Measurements from ENCODE around the gene RNU7-1. TPM values are rescaled to one million over a fixed set of nuclear protein-coding genes. Genes with fewer than 3 reads are reported as not detected.
A peak's percentile ranks its signal among the peaks of the same experiment; 100 is the strongest.

The RNU7-1 gene
- total and polyA plus RNA-seq, 2 experiments from 2014 or later = not detected

- in situ Hi-C loops (cut with MboI) = no loop called here
- WGBS, 2 experiments (ENCODE audit: low coverage in 1 of 2, low lambda C conversion rate in 2 of 2, missing lambda C conversion rate in 2 of 2) = 85 to 90% methylated on average over 7 to 11 of the region's 11 CpGs
These were observed 27.0 kb upstream of the RNU7-1 start for GRCh38 chr12:6916426-6917200.

GRCh38 chr12:6917491-6918231 is 26.0 kb upstream of the RNU7-1 start:
- Histone ChIP-seq H2AFZ (no peak overlapping the region), H3K4me1 (ENCODE audit: insufficient read depth) (peaks cover 10% of the 10 kb centered on the region; the same call in 1 of the 2 replicates), H3K9ac (no peak overlapping the region), H3K36me3 (ENCODE audit: low read depth) (no peaks in the 10 kb centered on the region), H3K9me2 (ENCODE audit: insufficient read depth) (no peaks in the 10 kb centered on the region), H3K9me3 (ENCODE audit: low read depth) (no peaks in the 10 kb centered on the region), H3K4me2 (ENCODE audit: unreplicated experiment) (no peak overlapping the region), H3K79me2 (ENCODE audit: insufficient read depth) (peaks cover 11% of the 10 kb centered on the region; the same call in 1 of the 2 replicates), H3K27ac (no peak overlapping the region), H3K4me3 (no peak overlapping the region), H4K20me1 (ENCODE audit: insufficient read depth) (no peaks in the 10 kb centered on the region), H3F3A (ENCODE audit: insufficient read depth) (no peaks in the 10 kb centered on the region), H3K27me3 (replicated peaks; ENCODE audit: insufficient read depth) (no peaks in the 10 kb centered on the region)
- WGBS, 2 experiments (ENCODE audit: low coverage in 1 of 2, low lambda C conversion rate in 2 of 2, missing lambda C conversion rate in 2 of 2) = 73 to 77% methylated on average over 10 to 14 of the region's 14 CpGs
- in situ Hi-C loops (cut with MboI) = no loop called here
- peak; percentile 51 for DNase-seq
- TF ChIP-seq EZH2phosphoT487 (IDR thresholded peaks at IDR 0.05; ENCODE audit: insufficient read depth, low read depth) (no peak), EZH2 (IDR thresholded peaks at IDR 0.05; ENCODE audit: insufficient read depth, poor library complexity, severe bottlenecking) (no peak)

More at GRCh38 chr12:6916426-6917200, 27.0 kb upstream of the RNU7-1 start:
- H3K27ac ChIP-seq = no peak overlapping the region
- H3K79me2 ChIP-seq (ENCODE audit: insufficient read depth) = peaks cover 11% of the 10 kb centered on the region; the same call in 1 of the 2 replicates
- H3K27me3 ChIP-seq (replicated peaks; ENCODE audit: insufficient read depth) = no peaks in the 10 kb centered on the region
- DNase-seq = no peak
- H3K9me3 ChIP-seq (ENCODE audit: low read depth) = no peaks in the 10 kb centered on the region
- no peak overlapping the region for H3K9ac ChIP-seq
- H3K4me3 ChIP-seq = no peak overlapping the region
- H3F3A ChIP-seq (ENCODE audit: insufficient read depth) = no peaks in the 10 kb centered on the region
- no peak overlapping the region for H2AFZ ChIP-seq
- no peaks in the 10 kb centered on the region for H3K36me3 ChIP-seq (ENCODE audit: low read depth)
- H3K4me2 ChIP-seq (ENCODE audit: unreplicated experiment) = no peak overlapping the region
- TF ChIP-seq EZH2 (IDR thresholded peaks at IDR 0.05; ENCODE audit: insufficient read depth, poor library complexity, severe bottlenecking) (no peak), EZH2phosphoT487 (IDR thresholded peaks at IDR 0.05; ENCODE audit: insufficient read depth, low read depth) (no peak)
- no peaks in the 10 kb centered on the region for H3K9me2 ChIP-seq (ENCODE audit: insufficient read depth)
- peaks cover 10% of the 10 kb centered on the region; the same call in 1 of the 2 replicates for H3K4me1 ChIP-seq (ENCODE audit: insufficient read depth)
- H4K20me1 ChIP-seq (ENCODE audit: insufficient read depth) = no peaks in the 10 kb centered on the region

DNA sequence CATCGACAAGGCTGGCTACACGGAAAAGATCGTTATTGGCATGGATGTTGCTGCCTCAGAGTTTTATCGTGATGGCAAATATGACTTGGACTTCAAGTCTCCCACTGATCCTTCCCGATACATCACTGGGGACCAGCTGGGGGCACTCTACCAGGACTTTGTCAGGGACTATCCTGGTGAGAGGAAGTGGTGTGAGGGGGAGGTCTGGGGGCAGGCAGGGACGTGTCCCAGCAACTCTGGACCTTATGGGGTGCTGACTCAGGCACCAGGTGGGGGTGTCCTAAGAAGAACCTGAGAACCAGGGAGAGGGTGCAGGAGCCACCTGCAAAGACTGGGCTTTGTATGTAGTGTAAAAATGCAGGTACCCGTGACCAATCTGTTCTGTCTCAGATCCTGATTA is 24.0 kb upstream of the RNU7-1 start:
- H2AFZ ChIP-seq = no peak overlapping the region
- H3K9me2 ChIP-seq (ENCODE audit: insufficient read depth) = no peaks in the 10 kb centered on the region
- no peaks in the 10 kb centered on the region for H3K27me3 ChIP-seq (replicated peaks; ENCODE audit: insufficient read depth)
- no peaks in the 10 kb centered on the region for H3K9me3 ChIP-seq (ENCODE audit: low read depth)
- H3F3A ChIP-seq (ENCODE audit: insufficient read depth) = peaks cover 8% of the 10 kb centered on the region
- TF ChIP-seq EZH2 (IDR thresholded peaks at IDR 0.05; ENCODE audit: insufficient read depth, poor library complexity, severe bottlenecking) (no peak), EZH2phosphoT487 (IDR thresholded peaks at IDR 0.05; ENCODE audit: insufficient read depth, low read depth) (no peak)
- H3K79me2 ChIP-seq (ENCODE audit: insufficient read depth) = peaks cover 11% of the 10 kb centered on the region; the same call in 1 of the 2 replicates
- no peak overlapping the region for H3K4me3 ChIP-seq
- no peak overlapping the region for H3K27ac ChIP-seq
- 74 to 75% methylated on average over 7 of the region's 7 CpGs for WGBS, 2 experiments (ENCODE audit: low coverage in 1 of 2, low lambda C conversion rate in 2 of 2, missing lambda C conversion rate in 2 of 2)
- H3K36me3 ChIP-seq (ENCODE audit: low read depth) = no peaks in the 10 kb centered on the region
- no peak overlapping the region for H3K9ac ChIP-seq
- no peak for DNase-seq
- H3K4me2 ChIP-seq (ENCODE audit: unreplicated experiment) = no peak overlapping the region
- peaks cover 9% of the 10 kb centered on the region for H3K4me1 ChIP-seq (ENCODE audit: insufficient read depth)
- H4K20me1 ChIP-seq (ENCODE audit: insufficient read depth) = no peaks in the 10 kb centered on the region
- in situ Hi-C loops (cut with MboI) = no loop called here

DNA sequence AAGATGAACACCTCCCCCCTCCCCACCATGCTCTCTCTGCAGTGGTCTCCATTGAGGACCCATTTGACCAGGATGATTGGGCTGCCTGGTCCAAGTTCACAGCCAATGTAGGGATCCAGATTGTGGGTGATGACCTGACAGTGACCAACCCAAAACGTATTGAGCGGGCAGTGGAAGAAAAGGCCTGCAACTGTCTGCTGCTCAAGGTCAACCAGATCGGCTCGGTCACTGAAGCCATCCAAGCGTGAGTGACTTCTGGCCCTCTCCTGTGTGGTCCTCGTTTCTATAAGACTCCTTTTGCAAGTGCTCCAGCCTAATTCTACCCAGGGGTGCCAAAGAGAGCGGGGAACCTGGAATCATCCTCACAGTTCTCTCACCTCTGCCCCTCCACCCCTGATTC is 22.1 kb upstream of the RNU7-1 start:
- 74 to 81% methylated on average over 7 of the region's 7 CpGs for WGBS, 2 experiments (ENCODE audit: low coverage in 1 of 2, low lambda C conversion rate in 2 of 2, missing lambda C conversion rate in 2 of 2)
- no peaks in the 10 kb centered on the region for H3K36me3 ChIP-seq (ENCODE audit: low read depth)
- H3K9me3 ChIP-seq (ENCODE audit: low read depth) = no peaks in the 10 kb centered on the region
- H3K9ac ChIP-seq = no peak overlapping the region
- H2AFZ ChIP-seq = no peak overlapping the region
- no peaks in the 10 kb centered on the region for H3K79me2 ChIP-seq (ENCODE audit: insufficient read depth)
- no peak for TF ChIP-seq EZH2 (IDR thresholded peaks at IDR 0.05; ENCODE audit: insufficient read depth, poor library complexity, severe bottlenecking)
- no peak for TF ChIP-seq EZH2phosphoT487 (IDR thresholded peaks at IDR 0.05; ENCODE audit: insufficient read depth, low read depth)
- H3K4me1 ChIP-seq (ENCODE audit: insufficient read depth) = peaks cover 22% of the 10 kb centered on the region
- peaks cover 27% of the 10 kb centered on the region for H3F3A ChIP-seq (ENCODE audit: insufficient read depth)
- H3K4me2 ChIP-seq (ENCODE audit: unreplicated experiment) = no peak overlapping the region
- H3K27me3 ChIP-seq (replicated peaks; ENCODE audit: insufficient read depth) = no peaks in the 10 kb centered on the region
- H3K27ac ChIP-seq = no peak overlapping the region
- H3K9me2 ChIP-seq (ENCODE audit: insufficient read depth) = no peaks in the 10 kb centered on the region
- in situ Hi-C loops (cut with MboI) = no loop called here
- no peak for DNase-seq
- H4K20me1 ChIP-seq (ENCODE audit: insufficient read depth) = no peaks in the 10 kb centered on the region
- no peak overlapping the region for H3K4me3 ChIP-seq
